Activated CD4-positive, alpha-beta memory T cell treated with anti-CD3 and anti-CD28 coated beads for 36 hours (primary cell): ENCODE measurements around the gene PPP1R1A. TPM values are rescaled to one million over a fixed set of nuclear protein-coding genes. Genes with fewer than 3 reads are reported as not detected.

ENCODE experiments used
- CTCF ChIA-PET: fragments of 350-600 bp; sonication (Branson Sonifier 250); formaldehyde crosslinking; loops from one replicate; lab custom pipeline; 2021; ENCODE audit warnings: antibody characterized with exemption, inconsistent platforms; lab: Charles Lee
- POLR2A ChIA-PET: fragments of 350-600 bp; sonication (Branson Sonifier 250); formaldehyde crosslinking; loops from one replicate; lab custom pipeline; 2021; ENCODE audit warnings: antibody characterized with exemption; lab: Charles Lee
- DNase-seq: peaks from one replicate; pipeline ENCODE4 v3.0.0-alpha.2; 2020
- H3K27ac Mint-ChIP-seq: one replicate; pipeline ENCODE4 v1.8.0; 2021; ENCODE audit warnings: mixed read lengths
- H3K27me3 Mint-ChIP-seq: one replicate; pipeline ENCODE4 v1.8.0; 2021; ENCODE audit warnings: mixed read lengths
- H3K36me3 Mint-ChIP-seq: one replicate; pipeline ENCODE4 v1.8.0; 2021; ENCODE audit warnings: mixed read lengths
- H3K4me1 Mint-ChIP-seq: one replicate; pipeline ENCODE4 v1.8.0; 2021; ENCODE audit warnings: low read depth, mixed read lengths
- H3K4me3 Mint-ChIP-seq: one replicate; pipeline ENCODE4 v1.8.0; 2021; ENCODE audit warnings: mild to moderate bottlenecking, mixed read lengths
- H3K9me3 Mint-ChIP-seq: one replicate; pipeline ENCODE4 v1.8.0; 2021; ENCODE audit warnings: mixed read lengths
- intact Hi-C: fragments of 100-400 bp; cut with micrococcal nuclease; formaldehyde crosslinking; loops from one replicate; pipeline ENCODE4 v1.15.1; 2023
- total RNA-seq, 2 experiments: library from RNA; stranded (reverse); gene quantifications; one replicate each; pipeline ENCODE4 v1.2.3, GENCODE V29; 2021

PPP1R1A gene
- total RNA-seq, 2 experiments from 2014 or later, result not detected

- peak overlapping the region; percentile 73 for H3K4me3 Mint-ChIP-seq
- no peaks in the 10 kb centered on the region for H3K27me3 Mint-ChIP-seq
- intact Hi-C loops, result loop anchor here (1.0 kb wide), 1 partner anchor 10 kb away; no protein-coding TSS in a partner anchor
- CTCF ChIA-PET, result interaction anchor here (0.8 to 2.7 kb wide), 5 partner anchors 10 to 150 kb away, joined by 3 to 10 read pairs (median 4); no protein-coding TSS in a partner anchor
- no peaks in the 10 kb centered on the region for H3K36me3 Mint-ChIP-seq
- no peaks in the 10 kb centered on the region for H3K9me3 Mint-ChIP-seq
- POLR2A ChIA-PET, result interaction anchor here (1.0 to 2.2 kb wide), 6 partner anchors 8 to 87 kb away, joined by 4 to 7 read pairs (median 5); no protein-coding TSS in a partner anchor
- DNase-seq, result peak; percentile 58
- peaks cover 37% of the 10 kb centered on the region for H3K4me1 Mint-ChIP-seq
- H3K27ac Mint-ChIP-seq, result no peak overlapping the region
These were observed 38.5 kb downstream of the PPP1R1A start for GRCh38 chr12:54549774-54550451.

GRCh38 chr12:54546511-54546910 lies 41.9 kb downstream of the PPP1R1A start:
- intact Hi-C loops, result no loop called here
- POLR2A ChIA-PET, result no interaction called here
- Mint-ChIP-seq H3K27me3 (no peaks in the 10 kb centered on the region), H3K4me3 (no peak overlapping the region), H3K9me3 (no peaks in the 10 kb centered on the region), H3K36me3 (peaks cover 16% of the 10 kb centered on the region), H3K4me1 (peaks cover 34% of the 10 kb centered on the region), H3K27ac (no peak overlapping the region)
- no peak for DNase-seq
- CTCF ChIA-PET, result interaction anchor here (0.9 to 1.0 kb wide), 2 partner anchors 18 to 33 kb away, joined by 3 read pairs; no protein-coding TSS in a partner anchor

DNA sequence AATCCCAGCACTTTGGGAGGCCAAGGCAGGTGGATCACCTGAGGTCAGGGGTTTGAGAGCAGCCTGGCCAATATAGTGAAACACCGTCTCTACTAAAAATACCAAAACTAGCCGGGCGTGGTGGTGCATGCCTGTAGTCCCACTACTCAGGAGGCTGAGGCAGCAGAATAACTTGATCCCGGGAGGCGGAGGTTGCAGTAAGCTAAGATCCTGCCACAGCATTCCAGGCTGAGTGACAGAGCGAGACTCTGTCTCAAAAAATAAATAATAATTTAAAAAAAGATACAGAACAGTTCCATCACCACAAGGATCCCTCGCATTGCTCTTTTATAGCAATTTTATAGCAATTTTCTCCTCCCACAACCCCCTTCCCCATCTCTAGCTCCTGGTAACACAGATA lies 43.7 kb downstream of the PPP1R1A start:
- intact Hi-C loops, result no loop called here

DNA sequence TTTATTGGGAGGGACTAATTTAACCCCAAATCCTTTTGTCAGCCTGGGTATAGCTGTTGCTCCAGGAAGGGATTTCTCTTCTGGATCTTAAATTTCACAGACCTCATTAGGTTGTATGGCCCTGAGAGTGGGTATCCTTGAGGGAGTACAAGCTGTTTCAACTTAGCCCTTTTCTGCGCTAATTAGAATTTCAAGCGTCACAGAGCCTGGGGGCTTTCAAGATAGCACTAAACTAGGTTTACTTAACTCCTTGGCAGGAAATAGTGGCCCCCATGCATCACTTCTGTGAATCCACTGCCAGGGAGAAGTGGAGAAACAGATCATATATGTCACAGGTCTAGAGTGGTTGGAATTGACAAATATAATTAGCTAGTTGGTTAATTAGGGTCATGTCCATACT lies 44.9 kb downstream of the PPP1R1A start:
- Mint-ChIP-seq H3K9me3 (no peaks in the 10 kb centered on the region), H3K4me3 (no peak overlapping the region), H3K36me3 (peaks cover 28% of the 10 kb centered on the region), H3K27me3 (no peaks in the 10 kb centered on the region), H3K4me1 (peaks cover 12% of the 10 kb centered on the region), H3K27ac (no peak overlapping the region)
- intact Hi-C loops, result no loop called here
- POLR2A ChIA-PET, result no interaction called here
- DNase-seq, result no peak
- CTCF ChIA-PET, result interaction anchor here (1.2 kb wide), 1 partner anchor 16 kb away, joined by 5 read pairs; no protein-coding TSS in a partner anchor

More for the DNA sequence above, 43.7 kb downstream of the PPP1R1A start:
- Mint-ChIP-seq H3K9me3 (no peaks in the 10 kb centered on the region), H3K27ac (peak overlapping the region; percentile 3), H3K4me3 (no peak overlapping the region), H3K27me3 (no peaks in the 10 kb centered on the region), H3K4me1 (peaks cover 19% of the 10 kb centered on the region), H3K36me3 (peaks cover 24% of the 10 kb centered on the region)
- ChIA-PET CTCF (no interaction called here), POLR2A (no interaction called here)
- no peak for DNase-seq

- Mint-ChIP-seq H3K27me3 (no peaks in the 10 kb centered on the region), H3K4me1 (peaks cover 9% of the 10 kb centered on the region), H3K36me3 (peaks cover 37% of the 10 kb centered on the region), H3K27ac (no peak overlapping the region), H3K4me3 (no peak overlapping the region), H3K9me3 (no peaks in the 10 kb centered on the region)
- ChIA-PET POLR2A (interaction anchor here (0.6 kb wide), 1 partner anchor 32 kb away, joined by 4 read pairs; no protein-coding TSS in a partner anchor), CTCF (interaction anchor here (1.2 kb wide), 1 partner anchor 16 kb away, joined by 7 read pairs; no protein-coding TSS in a partner anchor)
- intact Hi-C loops, result no loop called here
- no peak for DNase-seq
These were observed 46.6 kb downstream of the PPP1R1A start for GRCh38 chr12:54541751-54542290.

DNA sequence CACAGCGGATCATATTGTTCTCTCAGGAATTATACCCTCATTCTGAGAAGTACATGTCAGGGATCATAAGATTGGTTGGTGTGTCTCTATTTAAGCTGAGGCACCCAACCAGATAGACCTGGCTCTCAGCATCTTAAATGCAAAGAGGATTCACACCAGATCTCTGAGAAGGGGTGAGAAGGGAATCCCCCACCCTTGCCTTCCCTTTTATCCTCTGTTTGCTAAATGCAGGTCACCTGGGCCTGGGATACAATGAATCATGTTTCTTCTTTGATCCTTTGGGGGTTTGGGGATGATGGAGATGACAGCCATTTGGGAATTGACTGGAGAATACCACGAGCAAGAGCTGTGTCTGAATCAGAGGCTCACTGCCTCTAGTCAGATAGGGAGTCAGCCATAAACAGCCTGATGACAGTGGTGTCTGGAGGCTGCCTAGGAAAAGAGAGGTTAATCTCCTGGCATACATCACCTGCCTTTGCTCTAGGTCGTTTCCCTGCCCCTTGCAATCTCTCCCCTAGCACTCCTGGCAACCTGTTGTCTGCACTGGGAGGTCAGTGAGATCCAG lies 50.2 kb downstream of the PPP1R1A start:
- intact Hi-C loops, result no loop called here
- Mint-ChIP-seq H3K4me1 (peaks cover 25% of the 10 kb centered on the region), H3K9me3 (no peaks in the 10 kb centered on the region), H3K27me3 (no peaks in the 10 kb centered on the region), H3K27ac (peak overlapping the region; percentile 38), H3K4me3 (no peak overlapping the region), H3K36me3 (peaks cover 64% of the 10 kb centered on the region)
- ChIA-PET CTCF (interaction anchor here (2.3 to 3.1 kb wide), 2 partner anchors 11 to 138 kb away, joined by 10 read pairs; no protein-coding TSS in a partner anchor), POLR2A (interaction anchor here (2.0 kb wide), 1 partner anchor 12 kb away, joined by 7 read pairs; the partner anchor contains the start of gene PDE1B)
- no peak for DNase-seq

- POLR2A ChIA-PET, result no interaction called here
These were observed 53.0 kb downstream of the PPP1R1A start for GRCh38 chr12:54535474-54535873.

GRCh38 chr12:54529581-54529980 lies 58.9 kb downstream of the PPP1R1A start:
- peaks cover 70% of the 10 kb centered on the region for H3K36me3 Mint-ChIP-seq

More at GRCh38 chr12:54535474-54535873, 53.0 kb downstream of the PPP1R1A start:
- H3K9me3 Mint-ChIP-seq, result no peaks in the 10 kb centered on the region
- peaks cover 70% of the 10 kb centered on the region for H3K36me3 Mint-ChIP-seq
- H3K27ac Mint-ChIP-seq, result peak overlapping the region; percentile 61
- H3K27me3 Mint-ChIP-seq, result no peaks in the 10 kb centered on the region
- H3K4me1 Mint-ChIP-seq, result peaks cover 34% of the 10 kb centered on the region
- no peak for DNase-seq
- CTCF ChIA-PET, result interaction anchor here (0.7 to 1.6 kb wide), 2 partner anchors 52 to 135 kb away, joined by 3 to 5 read pairs; no protein-coding TSS in a partner anchor
- intact Hi-C loops, result loop anchor here (1.0 kb wide), 1 partner anchor 13 kb away; no protein-coding TSS in a partner anchor
- H3K4me3 Mint-ChIP-seq, result no peak overlapping the region

More at GRCh38 chr12:54529581-54529980, 58.9 kb downstream of the PPP1R1A start:
- H3K27me3 Mint-ChIP-seq, result no peaks in the 10 kb centered on the region
- CTCF ChIA-PET, result interaction anchor here (0.6 to 1.0 kb wide), 2 partner anchors 51 to 671 kb away, joined by 5 read pairs; no protein-coding TSS in a partner anchor
- no peak overlapping the region for H3K27ac Mint-ChIP-seq
- H3K9me3 Mint-ChIP-seq, result no peaks in the 10 kb centered on the region
- H3K4me3 Mint-ChIP-seq, result no peak overlapping the region
- intact Hi-C loops, result loop anchor here (10.0 kb wide), 1 partner anchor 255 kb away; no protein-coding TSS in a partner anchor
- DNase-seq, result no peak
- peaks cover 20% of the 10 kb centered on the region for H3K4me1 Mint-ChIP-seq
- POLR2A ChIA-PET, result no interaction called here

Other genes with a start within 250 kb of the PPP1R1A start
- 1 to 10 TPM; 2.4 to 2.6 TPM for gene GPR84, start 224.2 kb downstream of the PPP1R1A start, total RNA-seq
- 1 to 10 TPM; 1.3 TPM for gene ZNF385A, start 203.9 kb downstream of the PPP1R1A start, total RNA-seq
- gene ITGA5, start 169.4 kb downstream of the PPP1R1A start, total RNA-seq, result 10 to 100 TPM; 33.8 to 34.9 TPM
- 10 to 100 TPM; 11.3 to 13.0 TPM for gene GTSF1, start 115.1 kb downstream of the PPP1R1A start, total RNA-seq
- gene NCKAP1L, start 90.9 kb downstream of the PPP1R1A start, total RNA-seq, result 100 to 1,000 TPM; 158 to 160 TPM
- 10 to 100 TPM; 10.4 to 11.1 TPM for gene PDE1B, start 39.1 kb downstream of the PPP1R1A start, total RNA-seq
- not detected for gene LACRT, start 46.2 kb upstream of the PPP1R1A start, total RNA-seq
- not detected for gene DCD, start 59.7 kb upstream of the PPP1R1A start, total RNA-seq